Epidermal melanocyte (primary cell): ENCODE results near the gene ZNF841.
"Not testable (repeated sequence)": the region's sequence is repeated elsewhere in the genome, so short reads cannot be mapped to it uniquely, and the experiment has no call there.

Experiments
- DNase-seq: peaks from one replicate; pipeline ENCODE4 v3.0.0; 2011; ENCODE audit warnings: low spot score; ENCODE audit not compliant: insufficient read length

The ZNF841 gene

DNA sequence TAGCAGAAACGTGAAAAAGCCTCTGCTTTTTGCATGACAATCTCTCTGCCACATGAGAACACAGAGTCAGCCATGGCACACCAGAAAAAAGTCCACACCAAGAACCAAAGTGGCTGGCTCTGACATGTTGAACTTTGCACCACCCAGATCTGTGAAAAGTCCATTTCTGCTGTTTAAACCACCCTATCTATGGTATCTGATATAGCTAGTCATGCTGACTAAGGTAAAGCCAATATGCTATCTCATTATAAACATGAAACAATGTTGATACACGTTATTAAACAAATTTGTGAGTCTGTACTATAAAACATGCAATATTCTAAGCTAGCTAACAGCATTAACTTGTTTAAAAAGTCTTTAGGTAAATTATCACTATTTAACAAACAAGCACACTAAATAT is 25.9 kb downstream of the ZNF841 start:
- no peak for DNase-seq

DNA sequence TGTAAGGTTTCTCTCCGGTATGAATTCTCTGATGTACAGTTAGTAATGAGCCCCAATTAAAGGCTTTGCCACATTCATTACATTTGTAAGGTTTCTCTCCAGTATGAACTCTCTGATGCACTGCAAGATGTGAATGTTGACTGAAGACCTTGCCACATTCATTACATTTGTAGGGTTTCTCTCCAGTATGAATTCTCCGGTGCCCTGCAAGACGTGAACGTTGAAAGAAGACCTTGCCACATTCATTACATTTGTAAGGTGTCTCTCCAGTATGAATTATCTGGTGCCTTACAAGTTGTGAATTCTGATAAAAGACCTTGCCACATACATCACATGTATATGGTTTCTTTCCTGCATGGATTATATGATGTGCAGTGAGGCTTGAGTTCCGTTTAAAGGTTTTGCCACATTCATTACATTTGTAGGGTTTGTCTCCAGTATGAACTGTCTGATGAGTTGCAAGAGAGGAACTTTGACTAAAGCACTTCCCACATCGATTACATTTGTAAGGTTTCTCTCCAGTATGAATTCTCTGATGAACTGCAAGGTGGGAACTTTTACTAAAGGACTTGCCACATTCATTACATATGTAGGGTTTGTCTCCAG is 29.2 kb downstream of the ZNF841 start:
- no peak for DNase-seq

DNA sequence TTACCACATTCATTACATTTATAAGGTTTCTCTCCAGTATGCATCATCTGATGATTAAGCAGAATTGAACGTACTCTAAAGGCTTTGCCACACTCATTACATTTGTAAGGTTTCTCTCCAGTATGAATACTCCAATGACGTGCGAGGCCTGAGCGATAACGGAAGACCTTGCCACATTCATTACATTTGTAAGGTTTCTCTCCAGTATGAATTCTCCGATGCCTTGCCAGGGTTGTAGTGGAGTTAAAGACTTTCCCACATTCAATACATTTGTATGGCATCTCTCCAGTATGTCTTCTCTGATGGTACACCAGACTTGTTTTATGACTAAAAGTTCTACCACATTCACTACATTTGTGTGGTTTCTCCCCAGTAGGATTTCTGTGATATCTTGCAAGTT is 30.2 kb downstream of the ZNF841 start:
- no peak for DNase-seq

DNA sequence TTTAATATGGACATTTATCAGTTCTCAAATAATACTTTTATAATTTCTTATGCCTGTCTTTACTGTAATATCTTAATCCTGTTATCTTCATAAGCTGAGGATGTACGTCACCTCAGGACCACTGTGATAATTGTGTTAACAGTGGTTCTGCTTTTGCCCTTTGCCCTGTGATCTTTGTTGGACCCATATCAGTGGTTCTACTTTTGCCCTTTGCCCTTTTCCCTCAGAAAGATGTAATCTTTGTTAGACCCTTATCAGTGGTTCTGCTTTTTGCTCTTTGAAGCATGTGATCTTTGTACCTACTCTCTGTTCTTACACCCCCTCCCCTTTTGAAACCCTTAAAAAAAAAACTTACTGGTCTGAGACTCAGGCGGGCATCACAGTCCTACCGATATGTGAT is 39.1 kb downstream of the ZNF841 start:
- not testable (repeated sequence) for DNase-seq

- DNase-seq: not testable (repeated sequence)
These were observed 43.8 kb downstream of the ZNF841 start for GRCh38 chr19:52051736-52052135.

GRCh38 chr19:52048555-52049501 is 46.7 kb downstream of the ZNF841 start, which contains the start of gene ZNF432:
Gene ZNF432 (minus strand): TSS chr19:52048838. CDS start chr19:52046868, 1,970 bp downstream.
- DNase-seq: peak; percentile 79

- DNase-seq: no peak
These were observed 56.4 kb downstream of the ZNF841 start for GRCh38 chr19:52039169-52039568.

GRCh38 chr19:52034051-52034728 is 61.4 kb downstream of the ZNF841 start:
- no peak for DNase-seq

GRCh38 chr19:52028780-52029123 is 66.8 kb downstream of the ZNF841 start:
- DNase-seq: peak; percentile 23

GRCh38 chr19:52028027-52028779 is 67.4 kb downstream of the ZNF841 start, which contains the start of gene ZNF614:
Gene ZNF614 (minus strand): TSS chr19:52028379. CDS start chr19:52025745, 2,634 bp downstream.
- DNase-seq: peak; percentile 82

DNA sequence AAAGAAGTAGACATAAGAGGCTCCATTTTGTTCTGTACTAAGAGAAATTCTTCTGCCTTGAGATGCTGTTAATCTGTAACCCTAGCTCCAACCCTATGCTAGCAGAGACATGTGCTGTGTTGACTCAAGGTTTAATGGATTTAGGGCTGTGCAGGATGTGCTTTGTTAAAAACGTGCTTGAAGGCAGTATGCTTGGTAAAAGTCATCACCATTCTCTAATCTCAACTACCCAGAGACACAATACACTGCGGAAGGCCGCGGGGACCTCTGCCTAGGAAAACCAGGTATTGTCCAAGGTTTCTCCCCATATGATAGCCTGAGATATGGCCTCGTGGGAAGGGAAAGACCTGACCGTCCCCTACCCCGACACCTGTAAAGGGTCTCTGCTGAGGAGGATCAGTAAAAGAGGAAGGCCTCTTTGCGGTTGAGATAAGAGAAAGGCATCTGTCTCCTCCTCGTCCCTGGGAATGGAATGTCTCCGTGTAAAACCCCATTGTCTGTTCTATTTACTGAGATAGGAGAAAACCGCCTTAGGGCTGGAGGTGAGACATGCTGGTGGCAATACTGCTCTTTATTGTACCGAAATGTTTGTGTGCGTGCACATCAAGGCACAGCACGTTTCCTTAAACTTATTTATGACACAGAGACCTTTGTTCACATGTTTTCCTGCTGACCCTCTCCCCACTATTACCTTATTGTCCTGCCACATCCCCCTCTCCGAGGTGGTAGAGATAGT is 69.1 kb downstream of the ZNF841 start:
- not testable (repeated sequence) for DNase-seq

DNA sequence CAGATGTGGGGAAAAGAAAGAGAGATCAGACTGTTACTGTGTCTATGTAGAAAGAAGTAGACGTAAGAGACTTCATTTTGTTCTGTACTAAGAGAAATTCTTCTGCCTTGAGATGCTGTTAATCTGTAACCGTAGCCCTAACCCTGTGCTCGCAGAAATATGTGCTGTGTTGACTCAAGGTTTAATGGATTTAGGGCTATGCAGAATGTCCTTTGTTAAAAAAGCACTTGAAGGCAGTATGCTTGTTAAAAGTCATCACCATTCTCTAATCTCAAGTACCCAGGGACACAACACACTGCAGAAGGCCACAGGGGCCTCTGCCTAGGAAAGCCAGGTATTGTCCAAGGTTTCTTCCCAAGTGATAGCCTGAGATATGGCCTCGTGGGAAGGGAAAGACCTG is 71.1 kb downstream of the ZNF841 start:
- DNase-seq: not testable (repeated sequence)

GRCh38 chr19:52022193-52022592 is 73.4 kb downstream of the ZNF841 start:
- no peak for DNase-seq

DNA sequence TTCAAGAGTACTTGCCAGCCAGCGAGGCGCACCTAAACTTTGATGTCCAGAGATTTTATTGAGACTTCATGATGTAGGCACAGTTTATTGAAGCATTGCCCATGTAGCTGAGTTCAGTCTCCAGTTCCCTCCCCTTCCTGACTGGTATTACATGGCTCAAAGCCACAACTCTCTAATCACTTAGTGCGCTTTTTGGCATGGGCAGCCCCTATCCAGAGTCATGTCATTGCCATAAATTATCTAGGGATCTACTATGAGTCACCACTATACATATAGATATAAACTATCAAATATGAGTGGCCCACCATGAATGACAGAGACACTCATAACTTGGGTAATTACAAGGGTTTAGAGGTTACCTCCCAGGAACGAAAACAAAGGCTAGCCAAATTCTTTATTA is 75.1 kb downstream of the ZNF841 start:
- no peak for DNase-seq
